ENCODE results near the gene SLC6A7. TPM values are rescaled to one million over a fixed set of nuclear protein-coding genes. Genes with fewer than 3 reads are reported as not detected.

Gene SLC6A7
- total RNA-seq, 1 experiment from 2014 or later = 0.04 TPM

GRCh38 chr5:150144246-150144801 lies 45.5 kb upstream of the SLC6A7 start:
- H3K27me3 Mint-ChIP-seq (ENCODE audit: low read depth) = no peaks in the 10 kb centered on the region; the same call in 1 of the 2 replicates
- ATAC-seq (peak; percentile 31), DNase-seq (ENCODE audit: low spot score) (no peak)
- no peaks in the 10 kb centered on the region for H3K36me3 Mint-ChIP-seq
- no peaks in the 10 kb centered on the region for H3K9me3 Mint-ChIP-seq
- no peak for TF ChIP-seq CBFB (CRISPR knock-in tag; IDR thresholded peaks at IDR 0.05; ENCODE audit: low read depth)
- 0 out of 2 replicates have a peak, but pooled peaks have one; percentile 19 for TF ChIP-seq ZNF423 (CRISPR knock-in tag; IDR thresholded peaks at IDR 0.05)
- no peak overlapping the region for H3K27ac Mint-ChIP-seq
- POLR2A ChIA-PET = interaction anchor here (0.8 kb wide), 1 partner anchor 10 kb away, joined by 3 read pairs; no protein-coding TSS in a partner anchor
- peaks cover 40% of the 10 kb centered on the region for H3K4me1 Mint-ChIP-seq
- CTCF ChIA-PET = interaction anchor here (0.7 to 1.6 kb wide), 2 partner anchors 11 to 38 kb away, joined by 3 to 5 read pairs; partner anchors contain the start of gene PDGFRB
- no peak overlapping the region for H3K4me3 Mint-ChIP-seq

DNA sequence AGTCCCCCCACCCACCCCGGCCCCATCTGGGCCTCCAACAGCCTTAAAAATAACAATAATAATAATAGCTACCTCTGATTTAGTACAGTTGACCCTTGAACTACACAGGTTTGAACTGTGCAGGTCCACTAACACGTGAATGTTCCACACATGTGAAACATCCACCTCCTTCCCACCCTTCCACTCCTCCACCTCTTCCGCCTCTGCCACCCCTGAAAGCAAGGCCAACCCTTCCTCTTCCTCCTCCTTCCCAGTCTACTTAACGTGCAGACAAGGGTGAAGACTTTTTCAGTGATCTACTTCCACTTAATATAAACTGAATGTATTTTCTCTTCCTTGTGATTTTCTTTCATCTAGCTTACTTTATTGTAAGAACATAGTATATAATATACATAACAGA lies 45.0 kb upstream of the SLC6A7 start:
- no peak for TF ChIP-seq AFF4 (CRISPR knock-in tag; IDR thresholded peaks at IDR 0.05; ENCODE audit: borderline replicate concordance)
- no peak for TF ChIP-seq ZNF121 (CRISPR knock-in tag; IDR thresholded peaks at IDR 0.05)
- TF ChIP-seq OVOL2 (CRISPR knock-in tag; IDR thresholded peaks at IDR 0.05; ENCODE audit: borderline replicate concordance) = no peak
- no peak for TF ChIP-seq GTF2I (CRISPR knock-in tag; conservative IDR thresholded peaks at IDR 0.05)
- H3K27ac Mint-ChIP-seq = no peak overlapping the region
- no peaks in the 10 kb centered on the region for H3K9me3 Mint-ChIP-seq
- no peak for ATAC-seq
- CTCF ChIA-PET = interaction anchor here (0.5 to 1.6 kb wide), 3 partner anchors 11 to 123 kb away, joined by 4 to 5 read pairs (median 4); partner anchors contain the start of gene PDGFRB
- H3K36me3 Mint-ChIP-seq = no peaks in the 10 kb centered on the region
- no peak overlapping the region for H3K4me3 Mint-ChIP-seq
- no peak for DNase-seq (ENCODE audit: low spot score)
- H3K4me1 Mint-ChIP-seq = peaks cover 37% of the 10 kb centered on the region
- POLR2A ChIA-PET = interaction anchor here (0.8 kb wide), 1 partner anchor 10 kb away, joined by 3 read pairs; no protein-coding TSS in a partner anchor
- H3K27me3 Mint-ChIP-seq (ENCODE audit: low read depth) = no peaks in the 10 kb centered on the region; the same call in 1 of the 2 replicates

DNA sequence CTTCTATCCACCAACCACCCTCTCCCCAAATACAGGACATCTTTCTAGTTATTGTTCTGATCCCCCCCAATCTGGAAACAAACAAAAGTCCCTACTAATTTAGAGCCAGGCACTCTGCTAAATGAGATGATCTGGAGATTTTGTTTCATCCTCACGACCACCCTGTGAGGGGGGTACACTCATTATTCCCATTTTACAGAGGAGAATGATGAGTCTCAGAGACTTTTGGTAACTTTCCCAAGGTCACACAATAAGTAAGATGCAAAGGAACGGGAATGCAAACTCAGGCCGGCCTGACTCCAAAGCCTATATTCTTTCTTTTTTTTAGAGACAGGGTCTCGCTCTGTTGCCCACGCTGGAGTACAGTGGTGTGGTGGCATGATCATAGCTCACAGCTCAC lies 43.6 kb upstream of the SLC6A7 start:
- no peak for ATAC-seq
- POLR2A ChIA-PET = no interaction called here
- H3K9me3 Mint-ChIP-seq = no peaks in the 10 kb centered on the region
- CTCF ChIA-PET = interaction anchor here (1.0 kb wide), 1 partner anchor 22 kb away, joined by 4 read pairs; no protein-coding TSS in a partner anchor
- no peaks in the 10 kb centered on the region; the same call in 1 of the 2 replicates for H3K27me3 Mint-ChIP-seq (ENCODE audit: low read depth)
- H3K36me3 Mint-ChIP-seq = no peaks in the 10 kb centered on the region
- TF ChIP-seq FOXP4 (CRISPR knock-in tag; IDR thresholded peaks at IDR 0.05) (no peak), NR3C1 (CRISPR knock-in tag; conservative IDR thresholded peaks at IDR 0.05; ENCODE audit: low read depth) (no peak), ESRRA (CRISPR knock-in tag; IDR thresholded peaks at IDR 0.05; ENCODE audit: borderline replicate concordance) (no peak), IRF2 (CRISPR knock-in tag; IDR thresholded peaks at IDR 0.05; ENCODE audit: borderline replicate concordance, low read depth) (no peak), ZNF512 (CRISPR knock-in tag; IDR thresholded peaks at IDR 0.05; ENCODE audit: borderline replicate concordance) (no peak)
- TF ChIP-seq, protein P1, sequence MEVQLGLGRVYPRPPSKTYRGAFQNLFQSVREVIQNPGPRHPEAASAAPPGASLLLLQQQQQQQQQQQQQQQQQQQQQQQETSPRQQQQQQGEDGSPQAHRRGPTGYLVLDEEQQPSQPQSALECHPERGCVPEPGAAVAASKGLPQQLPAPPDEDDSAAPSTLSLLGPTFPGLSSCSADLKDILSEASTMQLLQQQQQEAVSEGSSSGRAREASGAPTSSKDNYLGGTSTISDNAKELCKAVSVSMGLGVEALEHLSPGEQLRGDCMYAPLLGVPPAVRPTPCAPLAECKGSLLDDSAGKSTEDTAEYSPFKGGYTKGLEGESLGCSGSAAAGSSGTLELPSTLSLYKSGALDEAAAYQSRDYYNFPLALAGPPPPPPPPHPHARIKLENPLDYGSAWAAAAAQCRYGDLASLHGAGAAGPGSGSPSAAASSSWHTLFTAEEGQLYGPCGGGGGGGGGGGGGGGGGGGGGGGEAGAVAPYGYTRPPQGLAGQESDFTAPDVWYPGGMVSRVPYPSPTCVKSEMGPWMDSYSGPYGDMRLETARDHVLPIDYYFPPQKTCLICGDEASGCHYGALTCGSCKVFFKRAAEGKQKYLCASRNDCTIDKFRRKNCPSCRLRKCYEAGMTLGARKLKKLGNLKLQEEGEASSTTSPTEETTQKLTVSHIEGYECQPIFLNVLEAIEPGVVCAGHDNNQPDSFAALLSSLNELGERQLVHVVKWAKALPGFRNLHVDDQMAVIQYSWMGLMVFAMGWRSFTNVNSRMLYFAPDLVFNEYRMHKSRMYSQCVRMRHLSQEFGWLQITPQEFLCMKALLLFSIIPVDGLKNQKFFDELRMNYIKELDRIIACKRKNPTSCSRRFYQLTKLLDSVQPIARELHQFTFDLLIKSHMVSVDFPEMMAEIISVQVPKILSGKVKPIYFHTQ (CRISPR knock-in tag; IDR thresholded peaks at IDR 0.05) = no peak
- H3K4me1 Mint-ChIP-seq = peaks cover 31% of the 10 kb centered on the region
- H3K4me3 Mint-ChIP-seq = no peak overlapping the region
- H3K27ac Mint-ChIP-seq = no peak overlapping the region
- no peak for DNase-seq (ENCODE audit: low spot score)

Data from WTC11 (cell line).